Tibial nerve (tissue), 4 donors: ENCODE measurements around the gene LOX. TPM values are rescaled to one million over a fixed set of nuclear protein-coding genes. Genes with fewer than 3 reads are reported as not detected.

Source experiments
- DNase-seq, 2 donors: peaks; one replicate each; pipeline ENCODE4 v3.0.0-alpha.2; 2019; ENCODE audit warnings: low spot score in 2 of 2
- H3K27ac ChIP-seq, 4 donors: fragments of 200-600 bp; sonication (generic) in 3 of 4; one replicate each; pipeline ENCODE4 v1.5.1; 2017 to 2019; ENCODE audit warnings: mild to moderate bottlenecking in 1 of 4
- H3K27me3 ChIP-seq, 2 donors: fragments of 200-600 bp; sonication (generic) in 1 of 2; one replicate each; pipeline versions ENCODE4 v1.5.1 to v1.6.0; 2017 to 2019
- H3K36me3 ChIP-seq, 3 donors: fragments of 200-600 bp; sonication (generic); one replicate each; pipeline ENCODE4 v1.5.1; 2018 to 2019
- H3K4me1 ChIP-seq, 4 donors: fragments of 200-600 bp; sonication (generic) in 3 of 4; one replicate each; pipeline ENCODE4 v1.5.1; 2017 to 2019
- H3K4me3 ChIP-seq, 4 donors: fragments of 200-600 bp; sonication (generic) in 3 of 4; one replicate each; pipeline ENCODE4 v1.5.1; 2017 to 2019; ENCODE audit warnings: mild to moderate bottlenecking in 1 of 4, moderate library complexity in 1 of 4
- H3K9me3 ChIP-seq, 4 donors: fragments of 200-600 bp; sonication (generic) in 3 of 4; one replicate each; pipeline ENCODE4 v1.5.1; 2017 to 2019
- EP300 ChIP-seq, 2 donors: sonication (generic); formaldehyde crosslinking; IDR thresholded peaks; one replicate each; pipeline ENCODE4 v1.6.1; 2017; ENCODE audit warnings: antibody characterized with exemption in 2 of 2, mild to moderate bottlenecking in 1 of 2
- POLR2A ChIP-seq, 2 donors: fragments of 450-650 bp; IDR thresholded peaks; one replicate each; pipeline ENCODE4 v1.6.1; 2017; ENCODE audit warnings: antibody characterized with exemption in 2 of 2, mild to moderate bottlenecking in 2 of 2, moderate library complexity in 2 of 2
- WGBS, 2 donors: methylation state at CpG; one replicate each; pipeline ENCODE4 v1.1.5; 2018; 5-methylcytosine and 5-hydroxymethylcytosine counted together
- total RNA-seq, 4 donors: library from RNA; depleted of rRNA; stranded (reverse); fragments of >200 nt; gene quantifications; one replicate each; pipeline ENCODE4 v1.1.0, GENCODE V29; 2016
- TF ChIP-seq, protein P1 (sequence below), 5 experiments: fragments of 200-600 bp in 3 of 5; fragments of 450-650 bp in 2 of 5; sonication (generic) in 3 of 5; IDR thresholded peaks; one replicate each; pipeline ENCODE4 v1.5.1; 2016 to 2019; ENCODE audit warnings: antibody characterized with exemption in 5 of 5, mild to moderate bottlenecking in 3 of 5, moderate library complexity in 2 of 5

The LOX gene
- total RNA-seq, 4 donors from 2014 or later: 7.1 to 44.3 (median 19.3) TPM

- Histone ChIP-seq H3K9me3 (no peaks in the 10 kb centered on the region), H3K4me1 (no peaks in the 10 kb centered on the region), H3K27me3 (no peaks in the 10 kb centered on the region), H3K36me3 (no peaks in the 10 kb centered on the region), H3K4me3 (no peak overlapping the region), H3K27ac (no peak overlapping the region)
- no peak for DNase-seq
- WGBS, 2 donors: 71 to 85% methylated on average over 5 to 6 of the region's 6 CpGs
- TF ChIP-seq, protein P1, sequence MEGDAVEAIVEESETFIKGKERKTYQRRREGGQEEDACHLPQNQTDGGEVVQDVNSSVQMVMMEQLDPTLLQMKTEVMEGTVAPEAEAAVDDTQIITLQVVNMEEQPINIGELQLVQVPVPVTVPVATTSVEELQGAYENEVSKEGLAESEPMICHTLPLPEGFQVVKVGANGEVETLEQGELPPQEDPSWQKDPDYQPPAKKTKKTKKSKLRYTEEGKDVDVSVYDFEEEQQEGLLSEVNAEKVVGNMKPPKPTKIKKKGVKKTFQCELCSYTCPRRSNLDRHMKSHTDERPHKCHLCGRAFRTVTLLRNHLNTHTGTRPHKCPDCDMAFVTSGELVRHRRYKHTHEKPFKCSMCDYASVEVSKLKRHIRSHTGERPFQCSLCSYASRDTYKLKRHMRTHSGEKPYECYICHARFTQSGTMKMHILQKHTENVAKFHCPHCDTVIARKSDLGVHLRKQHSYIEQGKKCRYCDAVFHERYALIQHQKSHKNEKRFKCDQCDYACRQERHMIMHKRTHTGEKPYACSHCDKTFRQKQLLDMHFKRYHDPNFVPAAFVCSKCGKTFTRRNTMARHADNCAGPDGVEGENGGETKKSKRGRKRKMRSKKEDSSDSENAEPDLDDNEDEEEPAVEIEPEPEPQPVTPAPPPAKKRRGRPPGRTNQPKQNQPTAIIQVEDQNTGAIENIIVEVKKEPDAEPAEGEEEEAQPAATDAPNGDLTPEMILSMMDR (IDR thresholded peaks at IDR 0.05): no peak
- TF ChIP-seq POLR2A (IDR thresholded peaks at IDR 0.05) (no peak), EP300 (IDR thresholded peaks at IDR 0.05) (no peak)
Measured at GRCh38 chr5:122112733-122113558, 34.9 kb upstream of the LOX start.

DNA sequence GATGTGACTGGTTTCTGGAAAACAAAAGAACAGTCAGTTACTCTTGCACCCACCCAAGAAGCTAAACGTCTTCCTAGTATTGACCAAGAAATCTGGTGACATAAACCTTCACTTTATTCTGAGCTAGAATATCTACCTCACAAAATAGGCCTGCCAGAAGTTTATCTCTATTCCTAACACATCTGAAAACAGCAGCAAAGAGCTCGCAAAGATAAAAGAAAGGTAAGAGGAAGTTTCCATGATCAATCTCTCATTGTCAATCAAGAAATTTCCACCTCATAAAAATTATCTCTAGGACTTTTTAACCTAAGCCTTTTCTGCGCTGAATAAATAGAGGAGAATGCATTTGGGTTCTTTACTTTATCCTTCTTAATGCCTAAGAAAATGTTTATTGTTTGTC, 34.0 kb upstream of the LOX start:
- TF ChIP-seq, protein P1 (IDR thresholded peaks at IDR 0.05): no peak
- TF ChIP-seq POLR2A (IDR thresholded peaks at IDR 0.05): no peak
- no peak for TF ChIP-seq EP300 (IDR thresholded peaks at IDR 0.05)
- no peaks in the 10 kb centered on the region for H3K27me3 ChIP-seq
- H3K36me3 ChIP-seq: no peaks in the 10 kb centered on the region
- no peak for DNase-seq
- H3K27ac ChIP-seq: no peak overlapping the region
- no peak overlapping the region for H3K4me3 ChIP-seq
- H3K9me3 ChIP-seq: no peaks in the 10 kb centered on the region
- no peaks in the 10 kb centered on the region for H3K4me1 ChIP-seq
- WGBS, 2 donors: 54 to 58% methylated on average over 3 of the region's 3 CpGs

DNA sequence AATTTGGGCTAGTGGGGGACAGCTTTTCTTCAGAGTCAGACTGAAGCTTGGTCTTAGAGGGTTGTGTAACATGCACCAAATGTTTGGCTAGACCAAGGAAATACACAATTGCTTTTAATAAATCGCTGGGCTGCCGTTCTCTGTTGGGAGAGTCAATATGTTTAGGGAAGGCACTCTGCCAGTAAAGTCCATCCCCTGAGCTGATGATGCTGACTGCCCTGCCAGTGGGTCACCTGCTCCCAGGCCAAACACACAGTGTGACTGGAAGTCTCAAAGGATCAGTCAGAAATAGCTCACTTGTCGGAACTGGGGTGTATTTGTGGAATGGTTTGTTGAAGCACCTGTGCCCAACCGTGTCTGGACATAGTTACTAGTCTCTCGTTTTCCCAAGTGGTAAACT, 33.4 kb upstream of the LOX start:
- no peak overlapping the region for H3K27ac ChIP-seq
- H3K4me3 ChIP-seq: no peak overlapping the region
- no peaks in the 10 kb centered on the region for H3K27me3 ChIP-seq
- H3K36me3 ChIP-seq: no peaks in the 10 kb centered on the region
- 56 to 77% methylated on average over 5 of the region's 5 CpGs for WGBS, 2 donors
- H3K4me1 ChIP-seq: no peaks in the 10 kb centered on the region
- TF ChIP-seq, protein P1 (IDR thresholded peaks at IDR 0.05): no peak
- TF ChIP-seq POLR2A (IDR thresholded peaks at IDR 0.05): no peak
- H3K9me3 ChIP-seq: no peaks in the 10 kb centered on the region
- DNase-seq: no peak

DNA sequence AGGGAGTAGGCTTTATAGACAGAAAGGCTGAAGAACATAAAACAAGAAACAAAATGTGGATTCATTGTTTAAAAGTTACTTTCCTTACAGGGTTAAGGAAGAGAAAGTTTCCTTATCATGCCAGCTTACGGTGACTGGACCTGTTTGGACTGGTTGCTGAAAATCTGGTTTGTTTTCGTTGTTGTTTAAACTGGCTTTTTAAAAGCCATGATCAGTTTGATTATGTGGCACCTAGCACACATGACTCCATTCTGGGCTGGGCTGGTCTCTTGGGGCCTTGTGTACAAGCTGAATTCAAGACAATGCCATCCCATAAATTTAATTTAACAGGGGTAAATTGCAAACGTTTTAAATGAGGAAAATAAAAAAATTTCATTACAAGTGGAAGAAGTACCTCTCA, 32.9 kb upstream of the LOX start:
- TF ChIP-seq, protein P1 (IDR thresholded peaks at IDR 0.05): no peak
- TF ChIP-seq POLR2A (IDR thresholded peaks at IDR 0.05) (no peak), EP300 (IDR thresholded peaks at IDR 0.05) (no peak)
- Histone ChIP-seq H3K4me3 (no peak overlapping the region), H3K4me1 (no peaks in the 10 kb centered on the region), H3K9me3 (no peaks in the 10 kb centered on the region), H3K27me3 (no peaks in the 10 kb centered on the region), H3K36me3 (no peaks in the 10 kb centered on the region), H3K27ac (no peak overlapping the region)
- WGBS, 2 donors: 52 to 59% methylated on average over 3 of the region's 3 CpGs
- DNase-seq: no peak

GRCh38 chr5:122107016-122107415, 29.0 kb upstream of the LOX start:
- DNase-seq: no peak
- Histone ChIP-seq H3K36me3 (no peaks in the 10 kb centered on the region), H3K27ac (no peak overlapping the region), H3K4me1 (no peaks in the 10 kb centered on the region), H3K4me3 (no peak overlapping the region), H3K9me3 (no peaks in the 10 kb centered on the region), H3K27me3 (no peaks in the 10 kb centered on the region)
- no peak for TF ChIP-seq POLR2A (IDR thresholded peaks at IDR 0.05)
- no peak for TF ChIP-seq EP300 (IDR thresholded peaks at IDR 0.05)
- TF ChIP-seq, protein P1 (IDR thresholded peaks at IDR 0.05): no peak
- WGBS, 2 donors: 87 to 96% methylated on average over 4 of the region's 4 CpGs
